Stimulated activated CD4-positive, alpha-beta T cell treated with anti-CD3 and anti-CD28 coated beads, Interleukin-2, amount 100 ng/mL, for 4 hours (primary cell): ENCODE results near the gene MUC22.
"Not testable (repeated sequence)": the region's sequence is repeated elsewhere in the genome, so short reads cannot be mapped to it uniquely, and the experiment has no call there.

Source experiments
- DNase-seq: peaks from one replicate; pipeline ENCODE4 v3.0.0-alpha.2; 2020; ENCODE audit warnings: low read depth

MUC22 gene

DNA sequence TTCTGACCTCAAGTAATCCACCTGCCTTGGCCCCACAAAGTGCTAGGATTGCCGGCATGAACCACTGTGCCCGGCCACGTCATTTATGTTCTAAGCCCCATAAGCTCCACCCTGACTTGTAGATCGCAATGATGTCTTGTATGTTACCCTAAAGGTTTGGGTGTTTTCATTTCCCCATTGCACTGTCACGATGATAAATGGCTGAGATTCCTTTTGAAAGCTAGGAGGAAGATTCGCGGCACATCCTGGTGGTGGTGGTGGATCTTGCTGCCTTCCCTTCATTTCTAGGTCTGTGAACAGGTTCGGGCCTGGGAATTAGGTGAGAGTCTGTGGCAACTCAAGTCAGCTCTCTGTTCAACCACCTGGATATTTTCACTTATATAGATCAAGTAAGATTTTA is 28.3 kb downstream of the MUC22 start:
- DNase-seq, result no peak

DNA sequence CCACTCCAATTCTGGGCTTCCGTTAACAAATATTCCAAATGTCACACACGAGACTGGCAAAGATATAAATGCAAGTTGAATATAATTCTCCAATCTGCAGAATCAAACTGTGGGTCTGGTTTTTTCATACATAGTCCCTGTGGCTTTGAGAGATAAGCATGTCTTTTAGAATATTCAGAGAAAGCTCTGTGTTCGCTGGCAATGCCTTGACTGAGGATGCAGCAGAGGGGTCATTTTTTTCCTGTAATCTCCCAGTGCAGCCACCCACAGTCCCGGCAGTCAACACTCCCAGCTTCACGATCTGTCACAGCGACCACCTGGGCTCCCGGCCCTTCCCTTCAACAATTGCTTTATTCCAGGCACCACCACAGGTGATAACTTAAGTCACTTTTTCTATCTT is 30.5 kb downstream of the MUC22 start:
- no peak for DNase-seq

DNA sequence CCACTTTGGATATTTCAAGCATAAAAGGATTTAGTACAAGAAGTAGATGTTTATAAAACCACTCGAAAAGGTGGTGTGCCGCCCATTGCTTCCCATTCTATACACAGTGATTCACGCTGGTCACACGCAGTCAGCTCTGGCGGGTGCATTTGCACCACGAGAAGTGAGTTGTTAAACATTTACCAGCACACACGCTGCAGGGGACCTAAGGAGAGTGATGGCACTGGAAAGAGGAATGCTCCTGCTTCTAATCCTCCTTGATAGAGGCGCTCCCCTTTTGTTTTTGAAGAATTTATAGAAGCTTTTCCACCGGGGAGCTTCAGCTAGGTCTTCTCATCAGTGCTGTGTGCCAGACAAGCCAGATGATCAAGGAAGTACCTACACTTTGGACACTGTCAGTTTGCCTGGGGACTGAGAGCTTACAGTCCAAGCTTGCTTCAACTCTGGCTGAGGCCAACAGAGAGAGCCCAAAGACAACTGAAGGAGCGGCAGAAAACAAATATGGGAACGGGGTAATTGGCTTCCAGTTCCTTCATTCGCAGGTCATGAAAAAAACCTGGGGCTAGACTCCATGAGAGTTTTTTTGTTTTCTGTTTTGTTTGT is 31.2 kb downstream of the MUC22 start:
- no peak for DNase-seq

DNA sequence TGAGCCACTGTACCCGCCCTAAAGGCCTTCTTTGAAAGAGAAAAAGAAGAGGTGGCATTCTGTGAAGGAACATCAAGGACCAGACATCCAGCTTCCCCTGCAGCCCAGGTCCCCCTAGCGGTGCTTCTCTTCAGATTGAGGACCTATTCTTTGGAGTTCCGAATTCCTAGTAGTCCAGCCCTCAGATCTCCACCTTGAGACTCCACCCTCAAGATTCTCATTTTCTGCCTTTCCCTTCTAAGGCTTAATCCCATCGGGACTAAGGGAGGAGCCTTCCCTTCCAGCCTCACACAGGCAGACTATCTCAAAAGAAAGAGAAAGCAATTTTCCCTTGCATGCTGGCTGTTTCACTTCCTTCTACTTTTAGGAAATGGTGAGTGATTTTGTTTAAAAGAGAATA is 32.5 kb downstream of the MUC22 start:
- DNase-seq, result peak; percentile 28

DNA sequence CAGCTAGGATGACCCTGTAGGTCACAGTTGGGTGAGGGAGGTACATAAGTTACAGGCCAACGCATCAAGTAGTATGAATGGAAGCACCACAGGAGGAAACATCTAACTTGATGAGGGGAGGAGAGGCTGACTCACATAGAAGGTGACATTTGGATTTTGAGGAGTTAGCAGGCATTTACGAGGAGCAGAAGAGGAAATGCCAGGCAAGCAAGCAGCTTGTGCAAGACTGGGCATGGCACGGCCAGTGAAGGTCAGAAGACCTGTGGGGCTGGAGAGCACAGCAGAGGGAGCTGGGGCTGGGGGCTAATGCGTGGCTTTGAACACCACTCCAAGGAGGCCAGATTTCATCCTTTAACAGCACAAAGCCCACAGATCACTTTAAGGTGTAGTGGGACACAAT is 37.8 kb downstream of the MUC22 start:
- DNase-seq, result no peak

DNA sequence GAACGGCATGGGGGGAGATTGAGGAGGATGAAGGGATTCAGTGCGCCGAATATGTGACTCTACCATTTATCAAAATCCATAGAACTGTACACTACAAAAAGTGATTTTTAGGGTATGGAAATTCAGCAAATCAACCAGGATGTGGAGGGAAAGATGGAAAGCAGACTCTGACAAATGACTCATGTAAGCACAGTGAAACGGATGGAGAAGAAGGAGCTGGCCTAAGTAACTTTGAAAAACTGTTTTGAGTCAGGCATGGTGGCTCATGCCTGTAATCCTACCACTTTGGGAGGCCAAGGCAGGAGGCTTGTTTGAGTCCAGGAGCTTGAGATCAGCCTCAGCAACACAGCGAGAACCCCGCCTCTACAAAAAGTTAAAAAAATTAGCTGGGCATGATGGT is 39.2 kb downstream of the MUC22 start:
- DNase-seq, result no peak

DNA sequence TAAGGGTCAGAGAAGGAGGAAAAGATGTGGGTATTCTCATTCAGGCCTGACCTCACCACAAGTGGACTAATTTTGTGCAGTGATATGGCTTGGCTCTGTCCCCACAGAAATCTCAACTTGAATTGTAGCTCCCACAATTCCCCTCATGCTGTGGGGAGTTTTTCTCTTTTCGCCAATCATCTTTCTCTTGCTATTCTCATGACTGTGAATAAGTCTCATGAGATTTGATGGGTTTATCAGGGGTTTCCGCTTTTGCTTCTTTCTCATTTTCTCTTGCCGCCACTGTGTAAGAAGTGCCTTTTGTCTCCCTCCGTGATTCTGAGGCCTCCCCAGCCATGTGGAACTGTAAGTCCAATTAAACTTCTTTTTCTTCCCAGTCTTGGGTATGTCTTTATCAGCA is 42.9 kb downstream of the MUC22 start:
- not testable (repeated sequence) for DNase-seq

DNA sequence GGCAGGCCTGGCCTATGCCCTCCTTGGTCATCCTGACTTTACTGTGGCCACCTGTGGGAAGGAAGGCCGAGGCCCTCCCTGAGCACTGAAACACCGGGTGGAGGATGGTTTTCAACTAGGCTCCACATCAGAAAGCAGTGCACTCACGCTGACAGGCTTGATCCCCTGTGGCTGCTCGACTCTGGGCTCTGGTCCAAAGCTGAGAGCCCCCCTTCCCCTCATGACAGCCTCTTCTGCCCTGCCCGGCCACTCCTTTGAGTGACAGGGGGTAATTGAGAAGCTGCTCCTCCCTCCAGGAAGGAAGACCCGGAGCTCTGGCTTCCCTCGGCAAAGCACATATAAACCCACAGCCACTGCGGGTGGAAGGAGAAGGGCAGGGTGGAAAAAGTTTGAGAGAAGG is 43.6 kb downstream of the MUC22 start:
- no peak for DNase-seq

DNA sequence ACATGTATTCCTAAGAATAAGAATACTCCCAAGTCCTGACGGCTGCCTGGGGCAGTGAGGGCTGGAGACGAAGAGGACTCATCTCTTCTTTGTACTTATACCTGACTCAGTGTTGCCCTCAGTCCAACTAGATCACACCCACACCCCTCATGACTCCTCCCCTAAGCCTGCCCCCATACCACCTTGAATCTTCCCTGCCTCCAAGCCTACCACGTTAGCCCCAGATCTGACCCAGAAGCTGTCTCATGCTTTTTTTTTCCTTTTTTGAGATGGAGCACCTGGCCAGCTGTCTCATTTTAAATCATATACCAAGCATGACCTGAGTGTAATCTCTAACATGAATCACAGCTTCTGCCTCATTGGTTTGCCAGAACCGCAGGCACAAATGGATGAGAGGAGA is 45.2 kb downstream of the MUC22 start:
- DNase-seq, result no peak

DNA sequence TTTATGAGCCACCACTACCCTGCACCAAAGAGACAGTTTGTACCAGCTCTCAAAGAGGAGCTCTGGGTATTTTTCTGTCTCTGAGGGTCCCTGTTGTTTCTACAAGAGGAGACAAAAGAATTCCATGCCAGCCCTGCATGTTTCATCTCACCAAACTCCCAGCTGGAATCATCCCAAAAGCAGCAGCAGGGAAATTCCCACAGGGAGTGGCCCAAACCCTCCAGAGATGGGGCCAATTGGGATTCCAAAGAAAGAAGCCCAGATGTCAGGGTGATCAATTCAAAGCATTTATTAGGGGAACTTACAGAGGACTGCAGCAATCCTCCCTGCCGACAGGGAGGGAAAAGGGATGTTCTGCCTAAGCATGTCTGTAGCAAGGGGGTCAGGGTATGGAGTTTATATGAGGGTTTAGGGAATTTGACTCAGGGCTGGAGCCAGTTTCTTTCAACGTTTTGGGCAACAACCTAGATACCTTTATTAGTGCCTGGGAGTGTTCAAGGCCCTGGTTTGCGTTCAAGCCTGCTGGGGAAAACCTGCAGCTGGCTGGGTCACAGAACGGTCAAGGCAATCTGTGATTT is 47.2 kb downstream of the MUC22 start:
- no peak for DNase-seq

DNA sequence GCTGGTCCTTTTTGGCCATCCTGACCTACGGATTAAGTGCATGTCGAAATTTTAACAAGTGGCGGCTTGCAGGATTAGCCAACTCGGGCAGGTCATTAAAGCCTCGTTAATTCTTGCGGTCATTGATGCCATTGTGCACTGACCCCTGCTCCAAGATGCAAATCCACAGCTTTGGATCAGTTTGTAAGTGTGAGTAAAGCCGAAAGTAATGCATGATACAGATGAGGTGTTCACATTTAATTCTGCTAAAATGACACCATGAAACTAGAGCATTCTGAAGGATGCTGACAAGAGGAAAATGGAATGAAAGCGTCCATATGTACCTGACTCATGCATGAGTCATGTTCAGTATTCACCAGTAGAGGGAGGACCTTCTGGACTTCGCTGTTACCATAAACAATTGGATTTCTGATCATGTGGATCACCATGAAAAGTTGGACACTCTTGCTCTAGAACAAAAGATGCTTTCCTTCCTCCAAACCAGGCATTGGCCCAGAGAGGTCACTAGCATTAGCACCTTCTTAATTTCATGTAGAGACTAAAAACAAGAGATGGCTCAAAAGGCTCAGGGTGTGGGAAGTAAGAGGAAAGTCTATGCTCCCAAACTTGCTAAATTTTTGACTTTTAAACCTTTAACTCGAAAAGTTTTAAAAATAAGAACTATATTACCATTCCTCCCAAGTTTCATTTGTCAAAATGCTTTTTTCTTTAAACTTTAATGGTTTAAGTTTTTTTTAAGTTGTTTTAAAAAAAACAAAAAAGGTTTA is 48.0 kb downstream of the MUC22 start:
- no peak for DNase-seq

DNA sequence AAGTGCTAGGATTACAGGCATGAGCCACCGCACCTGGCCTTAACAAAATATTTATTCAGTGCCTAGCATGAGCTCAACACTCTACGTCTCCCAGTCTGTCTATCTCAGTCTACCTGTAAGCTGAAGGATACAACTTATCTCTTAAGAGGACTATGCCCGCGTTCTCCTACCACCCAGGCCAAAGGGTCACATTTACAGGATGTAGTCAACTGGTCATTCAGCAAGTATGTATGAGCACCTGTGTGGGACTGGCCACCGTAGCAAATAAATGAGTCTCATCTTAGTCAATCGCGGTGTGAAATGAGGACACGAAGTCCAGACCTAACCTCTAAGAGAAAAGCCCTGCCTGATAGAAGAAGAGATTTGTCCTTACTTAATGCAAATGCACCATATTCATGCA is 49.9 kb downstream of the MUC22 start:
- DNase-seq, result no peak

DNA sequence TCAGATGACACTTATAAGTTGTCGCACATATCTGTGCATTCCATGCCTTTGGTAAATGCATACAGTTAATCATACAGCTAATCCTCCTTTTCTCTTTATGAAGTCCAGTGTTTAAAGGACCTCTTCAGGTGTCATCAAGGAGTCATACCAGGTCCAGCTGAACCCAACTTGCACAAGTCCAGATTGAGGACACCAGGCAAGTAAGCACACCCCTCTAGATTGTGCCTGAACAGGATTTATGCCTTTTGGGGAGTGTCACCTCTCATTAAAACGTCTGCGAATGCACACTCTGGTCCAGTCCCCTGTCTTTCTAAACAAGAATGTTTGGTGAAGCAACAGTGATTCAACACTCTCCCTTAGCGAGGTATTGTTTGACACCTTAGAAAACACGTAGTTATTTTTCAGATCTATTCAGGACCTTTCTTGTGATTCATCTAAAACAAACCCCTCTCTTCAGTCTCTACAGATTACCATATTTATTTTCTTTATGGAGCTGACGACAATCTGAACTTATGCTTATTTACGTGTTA is 53.7 kb downstream of the MUC22 start:
- no peak for DNase-seq

DNA sequence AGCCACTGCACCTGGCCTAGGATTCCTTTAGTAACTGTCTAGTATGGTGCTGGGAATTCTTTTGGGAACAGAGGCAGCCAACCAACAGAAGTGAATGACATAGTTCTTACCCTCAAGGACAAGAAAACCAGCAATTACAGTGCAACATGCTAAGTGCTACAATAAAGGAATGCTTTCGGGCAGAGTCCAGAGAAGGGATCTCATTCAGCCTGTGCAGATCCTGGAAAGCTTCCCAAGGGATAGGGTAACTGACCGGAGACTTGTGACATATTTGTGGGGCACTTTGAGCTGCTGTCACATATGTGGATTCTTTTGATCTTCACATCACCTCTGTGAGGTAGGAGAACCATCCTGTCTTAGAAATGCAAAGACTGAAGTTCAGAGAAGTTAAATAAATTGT is 55.3 kb downstream of the MUC22 start:
- no peak for DNase-seq

DNA sequence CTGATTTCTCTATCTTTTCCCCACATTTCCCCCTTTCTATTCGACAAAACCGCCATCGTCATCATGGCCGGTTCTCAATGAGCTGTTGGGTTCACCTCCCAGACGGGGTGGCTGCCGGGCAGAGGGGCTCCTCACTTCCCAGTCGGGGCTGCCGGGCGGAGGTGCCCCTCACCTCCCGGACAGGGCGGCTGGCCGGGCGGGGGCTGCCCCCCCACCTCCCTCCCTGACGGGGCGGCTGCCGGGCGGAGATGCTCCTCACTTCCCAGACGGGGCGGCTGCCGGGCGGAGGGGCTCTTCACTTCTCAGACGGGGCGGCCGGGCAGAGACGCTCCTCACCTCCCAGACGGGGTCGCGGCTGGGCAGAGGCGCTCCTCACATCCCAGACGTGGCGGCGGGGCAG is 56.8 kb downstream of the MUC22 start:
- DNase-seq, result not testable (repeated sequence)

DNA sequence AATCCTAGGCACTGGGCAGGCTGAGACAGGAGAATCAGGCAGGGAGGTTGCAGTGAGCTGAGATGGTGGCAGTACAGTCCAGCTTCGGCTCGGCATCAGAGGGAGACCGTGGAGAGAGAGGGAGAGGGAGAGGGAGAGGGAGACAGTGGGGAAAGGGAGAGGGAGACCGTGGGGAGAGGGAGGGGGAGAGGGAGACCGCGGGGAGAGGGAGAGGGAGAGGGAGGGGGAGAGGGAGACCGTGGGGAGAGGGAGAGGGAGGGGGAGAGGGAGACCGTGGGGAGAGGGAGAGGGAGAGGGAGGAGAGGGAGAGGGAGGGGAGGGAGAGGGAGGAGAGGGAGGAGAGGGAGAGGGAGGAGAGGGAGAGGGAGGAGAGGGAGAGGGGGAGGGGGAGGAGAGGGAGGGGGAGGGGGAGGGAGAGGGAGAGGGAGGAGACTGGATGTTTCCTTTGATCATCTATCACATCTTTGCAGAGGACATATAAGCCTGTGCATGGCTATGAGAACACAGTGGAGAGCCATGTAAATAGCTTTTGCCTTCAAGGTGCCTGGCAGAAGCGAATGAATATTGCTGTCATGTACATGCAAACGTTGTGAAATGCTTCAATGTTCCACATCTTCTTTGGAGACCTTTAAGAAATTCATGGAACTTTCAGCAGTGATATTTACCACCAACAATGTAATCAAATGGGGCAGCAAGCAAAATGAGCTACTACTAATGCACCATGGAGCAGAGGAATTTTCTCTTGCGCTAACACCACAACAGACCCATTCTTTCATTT is 57.8 kb downstream of the MUC22 start:
- not testable (repeated sequence) for DNase-seq

DNA sequence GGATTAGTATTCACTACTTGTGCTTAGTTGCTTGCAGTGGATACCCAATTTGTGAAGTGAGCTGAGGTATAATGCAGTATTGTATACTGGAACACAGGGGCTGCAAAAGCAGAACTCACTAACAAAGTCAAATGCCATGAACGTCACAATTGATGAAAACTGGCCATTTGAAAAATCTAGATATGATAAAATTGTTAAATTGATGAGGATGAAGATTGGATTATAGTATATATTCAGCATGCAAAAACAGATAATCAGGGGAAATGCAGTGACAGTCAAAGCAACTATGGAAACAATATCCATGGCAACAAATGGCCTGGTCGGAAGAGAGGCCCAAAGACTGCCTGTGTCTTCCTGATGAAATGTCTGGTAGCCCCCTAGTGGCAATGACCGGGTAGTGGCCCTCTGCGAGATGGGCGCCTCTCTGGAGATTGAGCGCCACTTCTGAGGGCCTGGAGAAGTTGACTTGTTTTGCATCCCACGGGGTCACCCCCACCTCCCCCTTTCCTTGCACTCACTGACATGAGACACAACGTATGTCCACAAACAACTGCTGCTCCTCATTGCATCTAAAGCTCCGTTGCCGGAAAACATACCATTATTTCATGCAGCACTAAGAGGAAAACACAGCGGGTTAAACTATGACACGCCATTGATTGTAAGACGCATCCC is 58.5 kb downstream of the MUC22 start:
- peak; percentile 44 for DNase-seq

DNA sequence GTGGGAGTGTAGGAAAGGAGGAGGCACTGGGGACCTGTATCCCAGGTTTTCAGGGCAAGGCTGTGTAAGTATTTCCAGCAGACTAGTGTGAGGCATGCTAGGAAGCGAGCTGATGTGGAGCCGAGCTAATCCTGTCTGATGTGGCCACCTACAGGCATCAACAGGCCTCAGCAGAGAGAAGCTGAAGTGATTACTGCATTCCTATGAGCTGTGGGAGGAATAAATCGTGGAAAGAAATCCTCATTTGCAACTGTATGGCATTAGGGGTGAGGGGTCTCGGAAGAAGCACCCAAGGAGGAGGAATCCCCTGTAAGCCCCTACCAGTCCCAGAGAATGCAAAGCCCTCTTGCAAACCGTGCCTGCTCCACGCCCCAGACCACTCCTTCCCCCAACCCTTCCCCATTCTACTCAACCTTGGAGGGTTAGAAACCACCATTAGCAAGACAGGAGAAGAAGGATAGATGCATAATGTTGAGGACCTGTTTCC is 60.5 kb downstream of the MUC22 start:
- DNase-seq, result no peak

DNA sequence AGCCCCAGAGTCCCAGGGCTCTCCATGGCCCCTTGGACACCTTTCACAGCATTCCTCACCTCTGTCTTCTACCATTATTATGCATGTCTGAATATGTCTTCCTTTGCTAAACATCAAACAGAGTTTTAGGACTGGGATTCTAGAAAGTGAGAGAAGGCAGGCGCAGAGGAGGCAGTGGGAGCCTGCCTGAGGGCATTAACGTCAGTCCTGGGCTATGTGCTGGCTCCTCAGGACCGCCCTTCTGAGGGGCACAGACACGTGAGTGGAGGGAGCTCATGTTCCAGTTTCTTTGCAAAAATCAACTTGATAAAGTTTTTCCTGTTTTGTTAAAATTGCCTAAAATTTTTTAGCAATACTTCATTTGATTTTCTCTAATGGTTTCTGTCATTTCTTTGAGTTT is 64.1 kb downstream of the MUC22 start:
- no peak for DNase-seq

DNA sequence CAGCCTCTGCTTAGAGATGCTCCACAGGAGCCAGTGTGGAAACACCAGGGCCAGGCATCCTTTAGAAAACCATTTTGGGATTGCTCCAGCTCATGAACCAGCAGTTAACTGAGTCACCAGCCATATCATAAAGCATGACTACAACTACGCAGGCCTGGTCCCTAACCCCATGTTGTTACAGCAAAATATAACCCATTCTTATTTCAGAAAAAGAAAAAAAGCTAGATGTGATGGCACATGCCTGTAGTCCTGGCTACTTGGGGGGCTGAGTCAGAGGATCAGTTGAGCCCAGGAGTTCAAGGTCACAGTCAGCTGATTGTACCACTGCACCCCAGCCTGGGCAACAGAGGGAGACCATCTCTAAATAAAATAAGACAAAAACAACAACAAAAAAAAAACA is 65.3 kb downstream of the MUC22 start:
- no peak for DNase-seq

DNA sequence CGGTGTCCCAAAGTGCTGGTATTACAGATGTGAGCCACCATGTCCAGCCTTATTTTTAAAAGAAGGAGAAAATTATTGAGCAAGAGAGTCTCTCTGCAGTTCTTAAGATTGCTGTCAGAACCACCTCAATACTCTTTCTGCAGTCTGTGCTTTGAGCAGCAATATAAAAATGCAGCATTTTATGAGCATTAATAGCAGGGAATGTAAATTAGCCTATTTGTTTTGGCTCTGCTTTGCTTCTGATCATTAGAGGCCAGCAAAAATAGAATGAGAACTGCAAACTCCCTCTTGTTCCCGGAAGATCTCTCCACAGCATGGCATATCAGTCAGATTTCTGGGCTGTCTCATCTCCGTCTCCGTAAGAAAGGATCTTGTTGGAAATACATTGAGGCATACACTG is 66.3 kb downstream of the MUC22 start:
- no peak for DNase-seq
